Endothelial cell (in vitro differentiated cells): ENCODE measurements around the gene CCL23. TPM values are rescaled to one million over a fixed set of nuclear protein-coding genes. Genes with fewer than 3 reads are reported as not detected.

ENCODE experiments used
- DNase-seq: peaks from one replicate; pipeline ENCODE4 v3.0.0; 2021; ENCODE audit warnings: low spot score
- H3K27ac Mint-ChIP-seq: one replicate; pipeline ENCODE4 v1.8.0; 2021; ENCODE audit warnings: mixed read lengths, inconsistent platforms; ENCODE audit not compliant: unreplicated experiment
- H3K27me3 Mint-ChIP-seq: one replicate; pipeline ENCODE4 v1.8.0; 2021; ENCODE audit warnings: mild to moderate bottlenecking, moderate library complexity, mixed read lengths, inconsistent platforms; ENCODE audit not compliant: unreplicated experiment
- H3K36me3 Mint-ChIP-seq: one replicate; pipeline ENCODE4 v1.8.0; 2021; ENCODE audit warnings: mild to moderate bottlenecking, low read depth, mixed read lengths, inconsistent platforms; ENCODE audit not compliant: unreplicated experiment
- H3K4me1 Mint-ChIP-seq: one replicate; pipeline ENCODE4 v1.8.0; 2021; ENCODE audit warnings: mild to moderate bottlenecking, mixed read lengths, inconsistent platforms; ENCODE audit not compliant: unreplicated experiment
- H3K4me3 Mint-ChIP-seq: one replicate; pipeline ENCODE4 v1.8.0; 2021; ENCODE audit warnings: mild to moderate bottlenecking, mixed read lengths, inconsistent platforms; ENCODE audit not compliant: unreplicated experiment
- H3K9me3 Mint-ChIP-seq: one replicate; pipeline ENCODE4 v1.8.0; 2021; ENCODE audit warnings: mixed read lengths, inconsistent platforms; ENCODE audit not compliant: unreplicated experiment
- CTCF ChIP-seq: fragments of 200-600 bp; sonication (generic); IDR thresholded peaks from one replicate; pipeline ENCODE4 v1.5.0; 2021; ENCODE audit warnings: antibody characterized with exemption; ENCODE audit not compliant: unreplicated experiment
- total RNA-seq: library from RNA; stranded (reverse); fragmentation: NEBNext Ultra II Directional; extraction: Animal tissue kit (Norgen Biotek cat#: 25700); gene quantifications from one replicate; pipeline ENCODE4 v1.2.1, GENCODE V29; 2021; ENCODE audit not compliant: unreplicated experiment

Gene CCL23
- total RNA-seq, 1 donor from 2014 or later: not detected

GRCh38 chr17:35972945-35973332, 44.8 kb downstream of the CCL23 start:
- no peak for DNase-seq
- peak overlapping the region; percentile 70 for H3K27ac Mint-ChIP-seq
- TF ChIP-seq CTCF: no peak
- peaks cover 26% of the 10 kb centered on the region for H3K4me1 Mint-ChIP-seq
- H3K9me3 Mint-ChIP-seq: no peaks in the 10 kb centered on the region
- no peak overlapping the region for H3K4me3 Mint-ChIP-seq
- no peaks in the 10 kb centered on the region for H3K36me3 Mint-ChIP-seq
- peaks cover 1% of the 10 kb centered on the region for H3K27me3 Mint-ChIP-seq

GRCh38 chr17:35972535-35972934, 45.2 kb downstream of the CCL23 start:
- no peaks in the 10 kb centered on the region for H3K9me3 Mint-ChIP-seq
- no peak overlapping the region for H3K4me3 Mint-ChIP-seq
- peaks cover 26% of the 10 kb centered on the region for H3K4me1 Mint-ChIP-seq
- no peak for TF ChIP-seq CTCF
- no peaks in the 10 kb centered on the region for H3K27me3 Mint-ChIP-seq
- H3K36me3 Mint-ChIP-seq: no peaks in the 10 kb centered on the region
- no peak for DNase-seq
- no peak overlapping the region for H3K27ac Mint-ChIP-seq

GRCh38 chr17:35972066-35972465, 45.7 kb downstream of the CCL23 start:
- no peak overlapping the region for H3K4me3 Mint-ChIP-seq
- DNase-seq: no peak
- H3K4me1 Mint-ChIP-seq: peaks cover 26% of the 10 kb centered on the region
- H3K27me3 Mint-ChIP-seq: no peaks in the 10 kb centered on the region
- H3K27ac Mint-ChIP-seq: no peak overlapping the region
- TF ChIP-seq CTCF: no peak
- no peaks in the 10 kb centered on the region for H3K9me3 Mint-ChIP-seq
- no peaks in the 10 kb centered on the region for H3K36me3 Mint-ChIP-seq

GRCh38 chr17:35969558-35970380, 48.0 kb downstream of the CCL23 start:
- peak; percentile 89 for TF ChIP-seq CTCF
- Mint-ChIP-seq H3K4me3 (no peak overlapping the region), H3K27ac (no peak overlapping the region), H3K36me3 (no peaks in the 10 kb centered on the region), H3K27me3 (no peaks in the 10 kb centered on the region), H3K9me3 (no peaks in the 10 kb centered on the region), H3K4me1 (peaks cover 26% of the 10 kb centered on the region)
- DNase-seq: peak; percentile 83

GRCh38 chr17:35968520-35969054, 49.2 kb downstream of the CCL23 start:
- H3K4me3 Mint-ChIP-seq: no peak overlapping the region

More at GRCh38 chr17:35968520-35969054, 49.2 kb downstream of the CCL23 start:
- Mint-ChIP-seq H3K27me3 (no peaks in the 10 kb centered on the region), H3K27ac (no peak overlapping the region), H3K36me3 (no peaks in the 10 kb centered on the region), H3K9me3 (no peaks in the 10 kb centered on the region), H3K4me1 (peaks cover 21% of the 10 kb centered on the region)
- no peak for DNase-seq
- TF ChIP-seq CTCF: no peak
